Fibroblast of villous mesenchyme (primary cell): ENCODE data around the gene E2F6. TPM values are rescaled to one million over a fixed set of nuclear protein-coding genes. Genes with fewer than 3 reads are reported as not detected.
A peak's percentile ranks its signal among the peaks of the same experiment; 100 is the strongest.

ENCODE experiments used
- DNase-seq: peaks from one replicate; pipeline ENCODE4 v3.0.0-alpha.2; 2010; ENCODE audit warnings: low read depth
- H3K4me3 ChIP-seq: 2 replicates; pipeline ENCODE4 v1.5.1; 2011; ENCODE audit warnings: low read depth, mild to moderate bottlenecking, low read length
- CTCF ChIP-seq: IDR thresholded peaks from 2 replicates; pipeline ENCODE4 v1.5.1; 2012; ENCODE audit warnings: low read depth, mild to moderate bottlenecking, low read length; ENCODE audit not compliant: insufficient read depth
- total RNA-seq: library from RNA; depleted of rRNA; stranded (reverse); fragments of >200 nt; gene quantifications from 2 replicates; pipeline ENCODE4 v1.2.3, GENCODE V29; 2012

Gene E2F6
- total RNA-seq, 1 donor = 13.4 TPM

- no peak for DNase-seq
- no peak overlapping the region for H3K4me3 ChIP-seq
- TF ChIP-seq CTCF = no peak
Measured at GRCh38 chr2:11459816-11460215, 6.1 kb downstream of the E2F6 start.

GRCh38 chr2:11458753-11459152 is 7.2 kb downstream of the E2F6 start:
- no peak overlapping the region for H3K4me3 ChIP-seq
- no peak for DNase-seq
- no peak for TF ChIP-seq CTCF

- no peak for DNase-seq
- no peak overlapping the region for H3K4me3 ChIP-seq
- TF ChIP-seq CTCF = no peak
Measured at GRCh38 chr2:11457935-11458334, 8.0 kb downstream of the E2F6 start.

- H3K4me3 ChIP-seq = no peak overlapping the region
- no peak for TF ChIP-seq CTCF
- DNase-seq = no peak
Measured at GRCh38 chr2:11456251-11456650, 9.7 kb downstream of the E2F6 start.

- TF ChIP-seq CTCF = no peak
- H3K4me3 ChIP-seq = no peak overlapping the region
- no peak for DNase-seq
Measured at GRCh38 chr2:11454824-11455223, 11.1 kb downstream of the E2F6 start.

DNA sequence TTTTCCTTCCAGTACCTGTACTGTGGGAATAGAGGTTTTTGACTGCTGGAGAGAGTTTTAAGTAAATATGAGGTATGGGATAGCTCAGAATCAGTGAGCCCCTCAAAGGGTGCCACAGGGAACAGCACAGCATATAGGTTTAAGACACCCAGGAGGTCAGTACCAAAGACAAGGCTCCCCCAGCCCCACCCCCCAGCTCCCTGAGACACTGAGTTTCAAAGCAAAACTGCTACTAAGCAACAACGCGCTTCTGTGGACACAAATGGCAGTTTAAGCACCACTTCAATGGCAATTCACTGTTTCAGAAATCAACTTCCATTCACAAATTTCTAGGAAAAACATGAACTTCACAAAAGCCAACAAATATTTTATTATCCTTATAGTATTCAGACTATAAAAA is 15.2 kb downstream of the E2F6 start:
- no peak for TF ChIP-seq CTCF
- H3K4me3 ChIP-seq = no peak overlapping the region
- no peak for DNase-seq

- H3K4me3 ChIP-seq = no peak overlapping the region
- peak; percentile 74 for DNase-seq
- peak; percentile 85 for TF ChIP-seq CTCF
Measured at GRCh38 chr2:11446733-11447248, 19.2 kb downstream of the E2F6 start.
